ENCODE results near the gene MEIS1.
"Not testable (repeated sequence)": the region's sequence is repeated elsewhere in the genome, so short reads cannot be mapped to it uniquely, and the experiment has no call there.

Gene MEIS1

DNA sequence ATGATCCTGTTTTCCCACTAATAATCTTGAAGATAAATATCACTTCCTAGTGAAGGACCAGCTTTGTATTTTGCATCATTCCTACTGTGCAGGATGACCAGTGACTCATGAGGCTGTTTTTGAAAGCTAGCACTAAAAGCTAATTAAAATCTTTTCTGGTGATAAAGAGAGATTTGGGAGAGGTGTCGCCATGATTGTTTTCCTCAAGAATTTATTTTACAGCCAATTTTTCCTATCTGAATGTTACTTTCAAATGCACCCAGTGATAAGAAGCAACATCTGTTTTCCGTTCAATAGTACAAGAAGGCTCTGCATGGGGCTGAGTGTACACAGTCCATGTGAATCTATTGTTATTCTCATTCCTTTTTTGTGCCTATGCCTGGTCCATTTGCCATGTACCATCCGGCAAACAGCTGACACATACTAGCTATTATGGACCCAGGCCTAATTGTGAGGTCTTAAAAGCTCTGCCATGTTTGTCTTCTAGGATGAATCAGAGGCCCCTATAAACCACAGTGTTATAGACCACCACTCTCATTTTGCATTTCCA, 28.4 kb downstream of the MEIS1 start:
- no peak for FAIRE-seq
- DNase-seq (ENCODE audit: insufficient read length), result no peak
- no peak for TF ChIP-seq POLR2A (IDR thresholded peaks at IDR 0.05; ENCODE audit: low read depth, low read length)
- no peak for TF ChIP-seq POLR2AphosphoS5 (IDR thresholded peaks at IDR 0.05; ENCODE audit: low read depth, low read length)
- no peak for TF ChIP-seq TAF1 (IDR thresholded peaks at IDR 0.05; ENCODE audit: borderline replicate concordance, low read depth, low read length)

GRCh38 chr2:66464930-66465637, 30.2 kb downstream of the MEIS1 start:
- no peak for DNase-seq (ENCODE audit: insufficient read length)
- no peak for FAIRE-seq
- TF ChIP-seq TAF1 (IDR thresholded peaks at IDR 0.05; ENCODE audit: borderline replicate concordance, low read depth, low read length) (no peak), POLR2A (IDR thresholded peaks at IDR 0.05; ENCODE audit: low read depth, low read length) (no peak), POLR2AphosphoS5 (IDR thresholded peaks at IDR 0.05; ENCODE audit: low read depth, low read length) (no peak)

GRCh38 chr2:66466433-66466832, 31.5 kb downstream of the MEIS1 start:
- FAIRE-seq (no peak), DNase-seq (ENCODE audit: insufficient read length) (no peak)
- TF ChIP-seq POLR2A (IDR thresholded peaks at IDR 0.05; ENCODE audit: low read depth, low read length) (no peak), POLR2AphosphoS5 (IDR thresholded peaks at IDR 0.05; ENCODE audit: low read depth, low read length) (no peak), TAF1 (IDR thresholded peaks at IDR 0.05; ENCODE audit: borderline replicate concordance, low read depth, low read length) (no peak)

DNA sequence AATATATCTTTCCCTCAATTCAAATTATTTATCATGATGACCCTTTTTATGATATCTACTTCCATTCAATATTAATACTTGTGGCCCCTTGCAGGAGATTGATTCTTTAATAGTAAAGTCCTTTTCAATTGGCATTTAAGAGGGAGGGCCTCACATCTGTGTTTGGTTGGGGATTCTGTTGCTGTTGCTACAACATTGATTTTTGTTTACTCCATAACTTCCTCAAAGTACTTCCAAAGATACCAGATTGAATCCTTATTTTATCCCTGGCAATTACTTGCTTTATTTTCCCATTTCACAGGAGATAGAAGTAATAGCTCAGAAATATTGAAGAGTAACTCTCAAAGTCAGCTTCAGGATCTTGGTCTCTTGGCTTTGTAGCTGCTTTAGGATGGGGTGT, 32.8 kb downstream of the MEIS1 start:
- FAIRE-seq (no peak), DNase-seq (ENCODE audit: insufficient read length) (no peak)
- TF ChIP-seq POLR2A (IDR thresholded peaks at IDR 0.05; ENCODE audit: low read depth, low read length) (no peak), TAF1 (IDR thresholded peaks at IDR 0.05; ENCODE audit: borderline replicate concordance, low read depth, low read length) (no peak), POLR2AphosphoS5 (IDR thresholded peaks at IDR 0.05; ENCODE audit: low read depth, low read length) (no peak)

- FAIRE-seq (no peak), DNase-seq (ENCODE audit: insufficient read length) (no peak)
- no peak for TF ChIP-seq TAF1 (IDR thresholded peaks at IDR 0.05; ENCODE audit: borderline replicate concordance, low read depth, low read length)
- no peak for TF ChIP-seq POLR2AphosphoS5 (IDR thresholded peaks at IDR 0.05; ENCODE audit: low read depth, low read length)
- no peak for TF ChIP-seq POLR2A (IDR thresholded peaks at IDR 0.05; ENCODE audit: low read depth, low read length)
These were observed 34.4 kb downstream of the MEIS1 start for GRCh38 chr2:66469214-66469902.

- TF ChIP-seq TAF1 (IDR thresholded peaks at IDR 0.05; ENCODE audit: borderline replicate concordance, low read depth, low read length), result no peak
- no peak for TF ChIP-seq POLR2AphosphoS5 (IDR thresholded peaks at IDR 0.05; ENCODE audit: low read depth, low read length)
- TF ChIP-seq POLR2A (IDR thresholded peaks at IDR 0.05; ENCODE audit: low read depth, low read length), result no peak
- DNase-seq (ENCODE audit: insufficient read length) (no peak), FAIRE-seq (no peak)
These were observed 35.3 kb downstream of the MEIS1 start for GRCh38 chr2:66470199-66470598.

DNA sequence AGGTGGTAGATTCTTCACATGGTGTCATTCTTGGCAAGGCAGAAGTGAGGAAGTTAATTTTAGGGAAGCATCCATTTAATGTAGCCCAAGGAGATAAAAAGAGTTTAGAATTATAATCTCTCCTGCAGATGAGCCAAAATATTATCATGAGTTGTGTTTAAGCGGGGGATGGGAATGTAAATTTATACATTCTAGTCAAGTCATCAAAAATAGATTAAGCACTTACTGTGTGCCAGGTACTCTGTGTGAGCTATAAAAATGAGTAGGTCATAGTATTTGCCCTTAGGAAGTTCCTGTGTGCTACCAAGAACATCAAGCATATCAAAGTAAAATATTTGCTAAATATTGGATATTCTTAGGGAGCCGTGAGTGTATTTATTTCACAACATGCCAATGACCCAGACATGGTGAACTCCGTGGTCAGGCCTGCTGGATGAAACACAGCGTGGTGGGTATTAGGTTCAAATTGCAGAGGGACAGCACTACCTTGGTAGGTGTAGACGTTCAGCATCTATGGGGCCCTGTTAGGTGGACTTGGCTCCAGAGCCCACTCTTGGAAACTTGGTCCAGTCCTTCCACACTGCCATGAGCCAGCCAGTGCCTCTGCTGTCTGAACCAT, 37.4 kb downstream of the MEIS1 start:
- no peak for TF ChIP-seq TAF1 (IDR thresholded peaks at IDR 0.05; ENCODE audit: borderline replicate concordance, low read depth, low read length)
- no peak for TF ChIP-seq POLR2AphosphoS5 (IDR thresholded peaks at IDR 0.05; ENCODE audit: low read depth, low read length)
- no peak for TF ChIP-seq POLR2A (IDR thresholded peaks at IDR 0.05; ENCODE audit: low read depth, low read length)
- no peak for FAIRE-seq
- DNase-seq (ENCODE audit: insufficient read length), result no peak

GRCh38 chr2:66477135-66477842, 42.4 kb downstream of the MEIS1 start:
- no peak for DNase-seq (ENCODE audit: insufficient read length)
- FAIRE-seq, result no peak

DNA sequence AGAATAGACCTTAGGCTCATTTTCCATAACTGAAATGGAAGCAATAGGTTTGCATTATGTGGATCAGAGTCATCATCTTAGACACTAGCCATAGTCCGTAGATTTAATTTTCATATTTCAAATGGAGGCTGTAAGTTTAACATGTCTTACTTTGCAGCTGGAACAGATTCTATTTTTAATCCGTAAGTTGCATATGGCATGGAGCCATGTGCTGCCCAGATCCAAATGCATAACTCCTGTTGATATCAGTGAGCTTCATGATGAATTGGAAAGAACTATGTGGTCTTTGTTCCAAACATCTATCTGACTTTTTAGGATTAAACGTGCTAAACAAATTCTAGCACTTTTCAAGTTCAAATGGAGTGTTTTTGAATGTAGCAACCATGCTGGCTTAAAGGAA, 43.4 kb downstream of the MEIS1 start:
- TF ChIP-seq POLR2AphosphoS5 (IDR thresholded peaks at IDR 0.05; ENCODE audit: low read depth, low read length), result no peak

More at GRCh38 chr2:66477135-66477842, 42.4 kb downstream of the MEIS1 start:
- TF ChIP-seq POLR2AphosphoS5 (IDR thresholded peaks at IDR 0.05; ENCODE audit: low read depth, low read length) (no peak), POLR2A (IDR thresholded peaks at IDR 0.05; ENCODE audit: low read depth, low read length) (no peak), TAF1 (IDR thresholded peaks at IDR 0.05; ENCODE audit: borderline replicate concordance, low read depth, low read length) (no peak)

DNA sequence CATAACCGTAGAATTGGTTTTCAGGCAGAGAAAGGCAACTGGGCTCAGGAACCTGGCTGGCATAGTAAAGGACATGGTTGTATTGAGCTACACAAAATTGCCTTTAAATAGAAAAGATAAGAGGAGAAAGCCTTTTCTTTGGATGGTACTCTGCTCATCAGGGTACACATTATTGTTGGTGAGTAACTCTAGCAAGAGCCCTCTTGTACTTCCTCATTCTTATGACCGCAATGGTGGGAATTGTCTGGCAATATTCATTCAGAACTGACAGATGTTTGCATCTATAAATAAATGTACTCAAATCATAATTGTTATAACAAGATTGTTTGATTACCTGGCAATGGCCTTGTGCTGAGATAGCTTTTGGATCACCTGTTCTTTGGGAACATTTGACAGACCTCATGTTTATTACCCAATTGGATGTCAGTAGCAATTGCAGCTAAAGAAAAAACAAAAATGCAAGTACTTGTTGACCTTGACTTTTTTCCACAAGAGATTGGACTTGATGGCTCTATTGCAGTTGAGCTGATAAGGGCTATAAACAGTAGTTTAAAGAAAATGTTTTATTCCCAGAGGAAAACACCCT, 43.9 kb downstream of the MEIS1 start:
- TF ChIP-seq TAF1 (IDR thresholded peaks at IDR 0.05; ENCODE audit: borderline replicate concordance, low read depth, low read length), result no peak
- no peak for TF ChIP-seq POLR2AphosphoS5 (IDR thresholded peaks at IDR 0.05; ENCODE audit: low read depth, low read length)
- no peak for TF ChIP-seq POLR2A (IDR thresholded peaks at IDR 0.05; ENCODE audit: low read depth, low read length)
- DNase-seq (ENCODE audit: insufficient read length) (no peak), FAIRE-seq (no peak)

More for the DNA sequence above, 43.4 kb downstream of the MEIS1 start:
- FAIRE-seq (no peak), DNase-seq (ENCODE audit: insufficient read length) (no peak)

- TF ChIP-seq POLR2A (IDR thresholded peaks at IDR 0.05; ENCODE audit: low read depth, low read length) (no peak), POLR2AphosphoS5 (IDR thresholded peaks at IDR 0.05; ENCODE audit: low read depth, low read length) (no peak), TAF1 (IDR thresholded peaks at IDR 0.05; ENCODE audit: borderline replicate concordance, low read depth, low read length) (no peak)
- DNase-seq (ENCODE audit: insufficient read length) (no peak), FAIRE-seq (no peak)
These were observed 46.2 kb downstream of the MEIS1 start for GRCh38 chr2:66481100-66481549.

GRCh38 chr2:66485252-66485651, 50.3 kb downstream of the MEIS1 start:
- not testable (repeated sequence) for FAIRE-seq; DNase-seq (ENCODE audit: insufficient read length)

All from GM12892 (cell line).